Measurements from ENCODE around the gene ZNF414.

ZNF414 gene

GRCh38 chr19:8498295-8498694, 15.7 kb downstream of the ZNF414 start:
- no peak overlapping the region for H3K4me3 ChIP-seq (ENCODE audit: low read depth, low read length)
- no peak for DNase-seq (ENCODE audit: low read depth)
- TF ChIP-seq CTCF (IDR thresholded peaks at IDR 0.05; ENCODE audit: low read depth, low read length, missing control alignments): no peak
- in situ Hi-C loops (cut with HindIII; ENCODE audit: low sequenced_read_pairs): no loop called here

- H3K4me3 ChIP-seq (ENCODE audit: low read depth, low read length): no peak overlapping the region
- no peak for DNase-seq (ENCODE audit: low read depth)
- in situ Hi-C loops (cut with HindIII; ENCODE audit: low sequenced_read_pairs): no loop called here
- TF ChIP-seq CTCF (IDR thresholded peaks at IDR 0.05; ENCODE audit: low read depth, low read length, missing control alignments): no peak
Measured at GRCh38 chr19:8494158-8494557, 19.8 kb downstream of the ZNF414 start.

GRCh38 chr19:8491574-8491973, 22.4 kb downstream of the ZNF414 start:
- in situ Hi-C loops (cut with HindIII; ENCODE audit: low sequenced_read_pairs): no loop called here
- no peak for DNase-seq (ENCODE audit: low read depth)
- peak; percentile 4 for TF ChIP-seq CTCF (IDR thresholded peaks at IDR 0.05; ENCODE audit: low read depth, low read length, missing control alignments)
- no peak overlapping the region for H3K4me3 ChIP-seq (ENCODE audit: low read depth, low read length)

- no peak for DNase-seq (ENCODE audit: low read depth)
- in situ Hi-C loops (cut with HindIII; ENCODE audit: low sequenced_read_pairs): no loop called here
- no peak for TF ChIP-seq CTCF (IDR thresholded peaks at IDR 0.05; ENCODE audit: low read depth, low read length, missing control alignments)
- H3K4me3 ChIP-seq (ENCODE audit: low read depth, low read length): no peak overlapping the region
Measured at GRCh38 chr19:8490873-8491272, 23.1 kb downstream of the ZNF414 start.

GRCh38 chr19:8490395-8490760, 23.6 kb downstream of the ZNF414 start:
- TF ChIP-seq CTCF (IDR thresholded peaks at IDR 0.05; ENCODE audit: low read depth, low read length, missing control alignments): no peak
- in situ Hi-C loops (cut with HindIII; ENCODE audit: low sequenced_read_pairs): no loop called here
- H3K4me3 ChIP-seq (ENCODE audit: low read depth, low read length): no peak overlapping the region
- no peak for DNase-seq (ENCODE audit: low read depth)

GRCh38 chr19:8489561-8490394, 24.2 kb downstream of the ZNF414 start:
- TF ChIP-seq CTCF (IDR thresholded peaks at IDR 0.05; ENCODE audit: low read depth, low read length, missing control alignments): no peak
- in situ Hi-C loops (cut with HindIII; ENCODE audit: low sequenced_read_pairs): loop anchor here (10.0 kb wide), 1 partner anchor 115 kb away; no protein-coding TSS in a partner anchor
- H3K4me3 ChIP-seq (ENCODE audit: low read depth, low read length): no peak overlapping the region
- DNase-seq (ENCODE audit: low read depth): no peak

All from astrocyte of the cerebellum (primary cell).